HUES48 (cell line): Measurements from ENCODE around the gene NTHL1.

Source experiments
- H3K27ac ChIP-seq: one replicate; pipeline ENCODE4 v1.7.0; 2013; ENCODE audit warnings: low read depth, low read length, inconsistent platforms
- H3K27me3 ChIP-seq: 2 replicates; pipeline ENCODE4 v1.6.1; 2013; ENCODE audit warnings: mild to moderate bottlenecking, low read length; ENCODE audit not compliant: control insufficient read depth, insufficient read depth
- H3K36me3 ChIP-seq: 2 replicates; pipeline ENCODE4 v1.6.1; 2013; ENCODE audit warnings: low read length; ENCODE audit not compliant: control insufficient read depth, insufficient read depth
- H3K4me1 ChIP-seq: 2 replicates; pipeline ENCODE4 v1.6.1; 2013; ENCODE audit warnings: mild to moderate bottlenecking, low read length; ENCODE audit not compliant: control insufficient read depth, insufficient read depth
- H3K4me3 ChIP-seq: 2 replicates; pipeline ENCODE4 v1.5.1; 2013; ENCODE audit warnings: mild to moderate bottlenecking, low read depth, low read length
- H3K9ac ChIP-seq: 2 replicates; pipeline ENCODE4 v1.6.1; 2013; ENCODE audit warnings: mild to moderate bottlenecking, low read depth, low read length, moderate library complexity
- H3K9me3 ChIP-seq: 2 replicates; pipeline ENCODE4 v1.6.1; 2013; ENCODE audit warnings: low read length; ENCODE audit not compliant: control insufficient read depth, insufficient read depth

NTHL1 gene

DNA sequence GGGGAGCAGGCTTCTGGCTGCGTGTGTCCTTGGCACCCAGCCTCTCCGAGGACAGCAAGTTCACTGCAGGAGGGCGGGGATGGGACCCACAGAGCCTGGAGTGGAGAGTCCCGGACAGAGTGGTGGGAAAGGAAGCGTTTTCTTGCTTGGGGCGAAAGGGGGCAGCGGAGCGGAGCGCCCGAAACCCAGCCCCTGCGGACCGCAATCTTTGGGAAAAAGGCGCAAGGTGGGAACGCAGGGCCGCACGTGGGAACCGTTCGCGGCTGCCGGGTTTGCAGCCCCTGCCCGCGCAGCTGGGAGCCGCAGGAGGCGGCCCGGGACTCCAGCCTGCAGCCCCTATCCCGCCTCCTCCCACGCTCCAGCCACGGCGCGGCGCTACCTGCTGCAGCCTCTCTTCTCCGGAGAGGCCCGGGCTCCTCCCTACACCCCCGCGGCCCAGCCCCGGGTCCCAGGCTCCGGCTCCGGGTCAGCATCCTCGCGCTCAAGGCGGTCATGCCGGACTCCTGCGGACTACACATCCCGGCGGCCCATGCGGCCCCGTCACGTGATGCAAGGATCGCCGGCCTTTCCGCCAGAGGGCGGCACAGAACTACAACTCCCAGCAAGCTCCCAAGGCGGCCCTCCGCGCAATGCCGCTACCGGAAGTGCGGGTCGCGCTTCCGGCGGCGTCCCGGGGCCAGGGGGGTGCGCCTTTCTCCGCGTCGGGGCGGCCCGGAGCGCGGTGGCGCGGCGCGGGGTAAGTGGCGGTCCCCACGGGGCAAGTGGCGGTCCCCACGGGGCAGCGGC, at the start of gene NTHL1, which contains the start of gene TSC2:
TSS of gene NTHL1 (minus strand) at position 505 of the 786 bp plus-strand sequence. CDS start at position 494, 11 bp downstream.
TSS of gene TSC2 (plus strand) at position 656 of the 786 bp plus-strand sequence. CDS start 631 bp downstream, outside the sequence.
- Histone ChIP-seq H3K9ac (peak within 1 kb of the TSS; percentile 61), H3K27ac (peak within 1 kb of the TSS; percentile 47), H3K4me1 (peaks cover 7% of the 10 kb centered on the region)

DNA sequence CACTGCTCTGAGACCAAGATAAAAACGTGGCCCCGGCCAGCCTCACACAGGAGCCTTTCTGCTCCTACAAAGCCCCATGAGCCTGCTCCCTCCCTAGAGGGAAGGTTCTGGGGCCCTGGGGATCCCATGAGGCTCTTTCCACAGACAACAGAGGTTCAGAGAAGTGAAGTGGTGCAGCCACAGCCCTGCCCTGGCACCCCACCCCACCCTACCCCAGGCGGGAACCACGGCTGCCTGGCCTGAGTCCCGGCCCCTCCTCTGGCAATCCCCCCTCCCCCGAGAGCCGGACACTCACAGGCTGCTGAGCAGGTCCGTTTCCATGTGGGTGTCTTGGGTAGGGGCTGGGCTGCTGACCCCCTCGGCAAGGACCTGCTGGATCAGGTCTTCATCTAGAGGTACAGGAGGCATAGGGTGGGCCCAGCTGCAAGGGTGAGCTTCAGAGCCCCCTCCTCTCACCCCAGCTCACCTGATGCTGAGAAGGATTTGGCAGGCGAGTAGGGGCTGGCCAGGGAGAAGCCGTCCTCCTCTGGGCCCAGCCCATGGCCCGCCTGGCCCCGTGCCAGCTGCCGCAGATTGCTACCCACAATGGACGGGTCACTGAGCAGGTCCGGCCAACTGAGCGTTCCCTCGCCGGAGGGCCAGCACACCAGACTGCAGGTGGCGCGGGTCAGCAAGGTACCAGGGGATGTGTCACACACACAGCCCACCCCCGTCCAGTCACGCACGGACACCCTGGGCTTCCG, 49.4 kb upstream of the NTHL1 start:
- no peak overlapping the region for H3K27ac ChIP-seq
- no peaks in the 10 kb centered on the region for H3K27me3 ChIP-seq
- H3K9ac ChIP-seq, result no peak overlapping the region
- H3K4me3 ChIP-seq, result no peak overlapping the region
- H3K36me3 ChIP-seq, result peaks cover 19% of the 10 kb centered on the region
- H3K9me3 ChIP-seq, result no peaks in the 10 kb centered on the region
- H3K4me1 ChIP-seq, result no peaks in the 10 kb centered on the region; the same call in 1 of the 2 replicates

More for the DNA sequence above, at the start of gene NTHL1, which contains the start of gene TSC2:
- H3K36me3 ChIP-seq, result peaks cover 31% of the 10 kb centered on the region
- peak within 1 kb of the TSS; percentile 93 for H3K4me3 ChIP-seq
- H3K9me3 ChIP-seq, result no peaks in the 10 kb centered on the region
- no peaks in the 10 kb centered on the region for H3K27me3 ChIP-seq

DNA sequence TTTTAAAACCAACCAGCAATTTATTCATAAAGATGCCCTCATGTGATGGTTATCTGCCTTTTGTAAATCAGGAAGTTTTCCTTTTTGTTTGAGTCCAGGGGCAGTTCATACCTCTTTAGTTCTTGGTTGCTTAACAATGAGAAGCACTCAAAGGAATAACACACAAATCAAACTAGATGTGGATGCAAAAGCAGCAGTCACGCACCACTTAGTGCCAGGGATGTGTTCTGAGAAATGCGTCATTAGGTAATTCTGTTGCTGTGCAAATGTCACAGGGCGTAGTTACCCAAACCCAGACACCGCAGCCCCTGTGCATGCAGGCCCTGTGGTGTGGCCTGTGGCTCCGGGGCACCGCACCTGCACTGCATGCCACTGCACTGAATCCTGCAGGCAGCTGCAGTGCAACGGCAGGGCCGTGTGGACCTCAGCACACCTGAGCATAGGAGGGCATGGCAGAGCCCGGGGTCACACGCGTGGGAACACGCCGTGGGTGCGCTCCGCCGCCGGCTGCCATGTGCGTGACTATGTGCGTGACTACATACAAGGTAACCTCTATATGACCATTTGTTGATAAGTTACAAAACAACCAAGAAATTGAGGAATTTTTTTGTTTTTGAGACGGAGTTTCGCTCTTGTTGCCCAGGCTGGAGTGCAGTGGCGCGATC, 48.4 kb upstream of the NTHL1 start:
- H3K4me1 ChIP-seq, result peaks cover 4% of the 10 kb centered on the region; the same call in 1 of the 2 replicates
- no peak overlapping the region for H3K27ac ChIP-seq
- H3K4me3 ChIP-seq, result no peak overlapping the region
- peaks cover 14% of the 10 kb centered on the region for H3K36me3 ChIP-seq
- no peak overlapping the region for H3K9ac ChIP-seq
- H3K9me3 ChIP-seq, result no peaks in the 10 kb centered on the region
- H3K27me3 ChIP-seq, result no peaks in the 10 kb centered on the region

DNA sequence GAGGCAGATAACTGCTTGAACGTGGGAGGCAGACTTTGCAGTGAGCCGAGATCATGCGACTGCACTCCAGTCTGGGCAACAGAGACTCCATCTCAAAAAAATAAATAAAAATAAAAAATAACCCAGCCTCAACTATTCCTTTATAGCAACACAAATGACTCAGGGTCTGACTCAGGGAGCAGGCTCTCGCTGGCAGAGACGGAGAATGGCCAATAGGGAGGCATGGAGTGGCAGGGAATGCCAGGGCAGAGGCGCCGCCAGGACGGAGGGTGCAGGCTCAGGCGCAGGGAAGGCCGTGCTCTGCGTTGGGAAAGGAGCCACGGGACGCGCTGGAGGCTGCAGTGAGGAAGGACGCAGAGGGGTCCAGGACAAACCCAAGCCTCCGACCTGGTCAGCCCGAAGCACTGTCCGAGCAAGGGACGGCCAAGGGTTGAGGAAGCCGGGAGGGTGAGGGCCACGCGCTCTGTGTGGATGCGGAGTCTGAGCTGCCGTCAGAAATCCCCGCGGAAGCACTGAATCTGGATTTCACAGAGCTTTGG, 47.8 kb upstream of the NTHL1 start:
- H3K4me1 ChIP-seq, result peaks cover 4% of the 10 kb centered on the region; the same call in 1 of the 2 replicates
- peaks cover 14% of the 10 kb centered on the region for H3K36me3 ChIP-seq
- no peaks in the 10 kb centered on the region for H3K9me3 ChIP-seq
- no peak overlapping the region for H3K9ac ChIP-seq
- no peaks in the 10 kb centered on the region for H3K27me3 ChIP-seq
- no peak overlapping the region for H3K4me3 ChIP-seq
- H3K27ac ChIP-seq, result no peak overlapping the region

DNA sequence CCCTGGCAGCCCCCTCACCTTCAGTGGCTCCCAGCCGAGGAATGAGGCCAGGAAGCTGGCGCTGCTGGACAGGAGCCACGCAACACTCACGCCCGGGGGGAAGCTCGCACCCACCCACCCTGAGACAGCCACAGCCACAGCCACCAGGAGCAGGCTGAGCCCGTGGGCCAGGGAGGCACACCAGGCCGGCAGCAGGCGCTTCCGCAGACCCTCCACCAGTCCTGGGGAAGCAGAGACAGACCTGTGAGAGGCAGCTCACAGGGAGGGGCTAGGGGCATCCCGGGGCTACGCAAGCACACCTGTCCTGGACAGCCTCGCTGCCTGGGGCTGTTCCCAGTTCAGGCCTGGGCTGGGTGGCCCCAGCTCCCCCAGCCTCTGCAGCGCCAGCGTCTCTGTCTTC, 46.2 kb upstream of the NTHL1 start:
- Histone ChIP-seq H3K27ac (no peak overlapping the region), H3K9ac (no peak overlapping the region), H3K9me3 (no peaks in the 10 kb centered on the region), H3K4me3 (no peak overlapping the region), H3K36me3 (peaks cover 26% of the 10 kb centered on the region), H3K27me3 (no peaks in the 10 kb centered on the region), H3K4me1 (peaks cover 4% of the 10 kb centered on the region; the same call in 1 of the 2 replicates)

DNA sequence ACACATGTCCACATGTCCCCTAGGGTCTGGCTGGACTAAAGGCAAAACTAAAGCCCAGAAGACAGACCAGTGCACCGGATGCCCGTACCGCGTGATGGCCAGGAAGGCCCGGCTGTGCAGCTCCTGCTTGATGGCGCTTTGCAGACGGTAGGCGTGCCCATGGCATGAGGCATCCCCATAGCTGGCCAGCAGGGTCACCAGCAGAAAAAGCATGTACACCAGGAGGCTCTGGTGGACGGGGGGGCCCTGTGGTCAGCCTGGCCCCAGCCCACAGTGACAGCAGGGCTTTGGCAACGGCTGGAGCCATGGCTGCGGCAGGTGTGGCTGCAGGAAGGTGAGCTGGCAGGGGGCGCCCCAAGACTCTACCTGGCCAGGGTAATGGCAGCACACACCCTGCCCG, 45.2 kb upstream of the NTHL1 start:
- Histone ChIP-seq H3K27me3 (no peaks in the 10 kb centered on the region), H3K27ac (no peak overlapping the region), H3K4me3 (no peak overlapping the region), H3K9ac (no peak overlapping the region), H3K4me1 (peaks cover 4% of the 10 kb centered on the region; the same call in 1 of the 2 replicates), H3K36me3 (peaks cover 34% of the 10 kb centered on the region), H3K9me3 (no peaks in the 10 kb centered on the region)

- Histone ChIP-seq H3K4me1 (peaks cover 4% of the 10 kb centered on the region; the same call in 1 of the 2 replicates), H3K9me3 (no peaks in the 10 kb centered on the region), H3K4me3 (no peak overlapping the region), H3K36me3 (peaks cover 38% of the 10 kb centered on the region), H3K27ac (no peak overlapping the region), H3K9ac (no peak overlapping the region), H3K27me3 (no peaks in the 10 kb centered on the region)
Measured at GRCh38 chr16:2092256-2092620, 44.6 kb upstream of the NTHL1 start.

DNA sequence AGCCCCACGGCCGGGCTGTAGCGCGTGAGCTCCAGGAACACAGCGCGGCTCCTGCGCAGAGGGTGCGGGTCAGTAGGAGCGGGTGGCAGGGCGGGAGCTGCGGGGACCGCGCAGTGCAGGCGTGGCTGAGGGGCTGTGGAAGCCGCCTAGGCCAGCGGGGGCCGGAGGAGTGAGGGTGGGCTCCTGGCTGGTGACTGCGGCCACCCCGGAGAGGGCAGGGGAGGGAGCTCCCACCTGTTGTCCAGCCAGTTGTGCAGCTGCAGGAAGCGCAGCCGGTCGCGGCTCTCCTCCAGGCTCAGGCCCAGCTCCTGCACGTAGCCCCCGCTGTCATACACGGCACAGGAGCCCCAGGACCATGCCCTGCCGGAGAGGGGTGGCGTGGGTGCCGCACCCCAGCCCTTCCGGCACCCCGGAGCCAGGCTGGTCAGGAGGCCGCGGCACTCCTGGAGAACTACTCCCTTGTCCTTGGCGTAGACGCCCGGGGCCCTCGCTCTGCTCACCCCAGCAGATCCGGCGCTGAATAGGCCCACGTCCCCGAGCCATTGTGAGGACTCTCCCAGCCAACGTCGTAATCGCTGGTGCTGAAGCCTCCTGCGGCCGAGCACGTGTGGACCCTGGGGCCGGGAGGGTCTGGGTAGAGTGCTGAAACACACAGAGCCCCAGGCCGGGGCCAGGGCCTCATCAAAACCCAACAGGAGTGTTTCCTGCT, 44.1 kb upstream of the NTHL1 start:
- H3K27ac ChIP-seq, result peak overlapping the region; percentile 28
- no peaks in the 10 kb centered on the region for H3K27me3 ChIP-seq
- peaks cover 4% of the 10 kb centered on the region; the same call in 1 of the 2 replicates for H3K4me1 ChIP-seq
- H3K9ac ChIP-seq, result peak overlapping the region; percentile 56
- H3K9me3 ChIP-seq, result no peaks in the 10 kb centered on the region
- H3K36me3 ChIP-seq, result peaks cover 41% of the 10 kb centered on the region
- peak overlapping the region; percentile 64 for H3K4me3 ChIP-seq

DNA sequence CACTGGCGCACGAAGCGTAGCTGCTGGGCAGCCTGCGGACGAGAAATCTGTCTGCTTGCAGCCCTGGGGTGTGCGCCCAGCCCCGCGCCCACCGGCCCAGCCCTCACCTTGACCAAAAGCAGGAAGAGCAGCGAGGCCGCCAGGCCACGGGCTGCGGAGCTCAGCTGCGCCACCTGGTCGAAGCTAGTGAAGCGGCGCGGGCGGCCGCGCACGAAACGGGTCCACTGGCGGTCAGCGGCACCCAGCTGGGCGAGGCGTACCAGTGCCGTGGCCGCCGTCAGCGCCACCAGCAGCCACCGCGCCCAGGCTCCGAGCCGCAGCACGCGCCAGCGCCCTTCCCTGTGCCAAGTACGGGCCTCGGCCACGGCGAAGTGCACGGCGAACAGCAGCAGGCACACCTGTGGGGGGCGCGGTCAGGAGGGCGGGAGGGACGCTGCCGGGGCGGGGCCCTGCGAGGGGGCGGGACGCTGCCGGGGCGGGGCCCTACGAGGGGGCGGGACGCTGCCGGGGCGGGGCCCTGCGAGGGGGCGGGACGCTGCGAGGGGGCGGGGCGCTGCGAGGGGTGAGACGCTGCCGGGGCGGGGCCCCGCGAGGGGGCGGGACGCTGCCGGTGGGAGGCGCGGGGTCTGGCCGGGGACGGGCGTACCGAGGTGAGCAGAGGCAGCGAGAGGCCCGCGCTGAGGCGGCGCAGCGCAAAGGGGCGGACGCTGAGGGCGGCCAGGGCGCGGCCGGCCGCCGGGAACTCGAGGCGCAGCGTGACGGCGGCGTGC, 43.3 kb upstream of the NTHL1 start:
- H3K9ac ChIP-seq, result peak overlapping the region; percentile 56
- peak overlapping the region; percentile 64 for H3K4me3 ChIP-seq
- peaks cover 44% of the 10 kb centered on the region for H3K36me3 ChIP-seq

More for the DNA sequence above, 43.3 kb upstream of the NTHL1 start:
- Histone ChIP-seq H3K4me1 (peaks cover 4% of the 10 kb centered on the region; the same call in 1 of the 2 replicates), H3K9me3 (no peaks in the 10 kb centered on the region), H3K27ac (peak overlapping the region; percentile 28), H3K27me3 (no peaks in the 10 kb centered on the region)
